Psoas muscle (tissue), 8 donors: Measurements from ENCODE around the gene VWC2. TPM values are rescaled to one million over a fixed set of nuclear protein-coding genes. Genes with fewer than 3 reads are reported as not detected.

Source experiments
- ATAC-seq, 4 donors: fragments of 200-7000 bp; cut with Tn5 transposase; one replicate each; pipeline ENCODE4 v1.9.1; 2020; ENCODE audit warnings: moderate library complexity in 3 of 4, mild to moderate bottlenecking in 2 of 4
- DNase-seq, 2 donors: peaks; one replicate each; pipeline ENCODE4 v3.0.0-alpha.2; 2020
- H3K27ac ChIP-seq: fragments of 200-600 bp; one replicate; pipeline ENCODE4 v1.8.0; 2022
- H3K27me3 ChIP-seq, 3 donors: fragments of 200-600 bp in 1 of 3; one replicate each; pipeline versions ENCODE4 v1.6.1 to v1.8.0; 2013 to 2022; ENCODE audit warnings: low read length in 2 of 3, mild to moderate bottlenecking in 2 of 3, moderate library complexity in 1 of 3; ENCODE audit not compliant: insufficient read depth in 3 of 3
- H3K36me3 ChIP-seq, 2 donors: fragments of 200-600 bp in 1 of 2; one replicate each; pipeline versions ENCODE4 v1.6.1 to v1.8.0; 2013 to 2022; ENCODE audit warnings: low read depth in 1 of 2, mild to moderate bottlenecking in 1 of 2, moderate library complexity in 1 of 2; ENCODE audit not compliant: insufficient read depth in 1 of 2
- H3K4me1 ChIP-seq: fragments of 200-600 bp; one replicate; pipeline ENCODE4 v1.8.0; 2022
- H3K4me3 ChIP-seq: fragments of 200-600 bp; one replicate; pipeline ENCODE4 v1.8.0; 2022; ENCODE audit warnings: mild to moderate bottlenecking
- H3K9me3 ChIP-seq: fragments of 200-600 bp; one replicate; pipeline ENCODE4 v1.8.0; 2022
- CTCF ChIP-seq: fragments of 200-600 bp; IDR thresholded peaks from one replicate; pipeline ENCODE4 v1.8.0; 2022; ENCODE audit warnings: antibody characterized with exemption
- WGBS, 3 donors: extraction: QIAGEN DNeasy Blood & Tissue Kit; methylation state at CpG; one replicate each; pipeline versions ENCODE4 v1.1.6 to v1.1.7; 2013; 5-methylcytosine and 5-hydroxymethylcytosine counted together
- intact Hi-C, 2 donors: fragments of 100-400 bp; cut with DNase I; formaldehyde crosslinking; loops; one replicate each; pipeline versions ENCODE4 v1.11.0 to v1.14.2; 2022
- polyA plus RNA-seq, 3 donors: library from polyadenylated mRNA; stranded (reverse); fragments of 200-250 nt; gene quantifications; one replicate each; pipeline ENCODE4 v1.2.3, GENCODE V29; 2013
- total RNA-seq, 4 donors: library from RNA; stranded (reverse); fragmentation: NEBNext Ultra II Directional in 2 of 4; extraction: Animal tissue kit (Norgen Biotek cat#: 25700) in 2 of 4; gene quantifications; one replicate each; pipeline versions ENCODE4 v1.2.1 to v1.2.4, GENCODE V29; 2021 to 2023
- donor health status: healthy with polysubstance abuse.
- donor health status: DM: no; HTN: no; CAD: no; lungs with moderate emphysema.
- donor health status: Bipolar disorder and iron deficiency.
- donor health status: healthy.
- donor health status: DM: yes; HTN: yes; CAD: no.
- donor health status: DM: no; HTN: no; CAD: no.
- donor health status: DM: no; HTN: no; CAD: no.
- donor health status: DM: yes; HTN: yes; CAD: no.

VWC2 gene
- total and polyA plus RNA-seq, 7 donors: under 0.01 to 0.01 TPM; not detected in 5

- no peak for TF ChIP-seq CTCF
- Histone ChIP-seq H3K27ac (no peak overlapping the region), H3K9me3 (no peaks in the 10 kb centered on the region), H3K27me3 (peaks cover 3 to 36% (median 14%) of the 10 kb centered on the region in 3 donors), H3K4me1 (peaks cover 10% of the 10 kb centered on the region), H3K36me3 (no peaks in the 10 kb centered on the region), H3K4me3 (no peak overlapping the region)
- 69 to 78% (median 73%) methylated on average over 3 of the region's 3 CpGs for WGBS, 3 donors
- DNase-seq: no peak
- intact Hi-C loops: no loop called here
- no peak for ATAC-seq
These were observed 5.4 kb downstream of the VWC2 start for GRCh38 chr7:49778731-49779270.

- WGBS, 3 donors: 79 to 86% (median 85%) methylated on average over 1 of the region's 1 CpG
- peaks cover 0 to 15% (median under 1%) of the 10 kb centered on the region in 3 donors for H3K27me3 ChIP-seq
- H3K27ac ChIP-seq: no peak overlapping the region
- no peak overlapping the region for H3K4me3 ChIP-seq
- intact Hi-C loops: no loop called here
- no peaks in the 10 kb centered on the region for H3K36me3 ChIP-seq
- no peaks in the 10 kb centered on the region for H3K4me1 ChIP-seq
- DNase-seq (no peak), ATAC-seq (no peak)
- H3K9me3 ChIP-seq: no peaks in the 10 kb centered on the region
- TF ChIP-seq CTCF: no peak
These were observed 7.5 kb downstream of the VWC2 start for GRCh38 chr7:49780953-49781352.

GRCh38 chr7:49781996-49782395 lies 8.6 kb downstream of the VWC2 start:
- ATAC-seq (no peak), DNase-seq (no peak)
- no peak for TF ChIP-seq CTCF
- 71 to 75% (median 75%) methylated on average over 1 of the region's 1 CpG for WGBS, 3 donors
- Histone ChIP-seq H3K27me3 (peaks cover 0 to 5% (median 0%) of the 10 kb centered on the region in 3 donors), H3K4me1 (no peaks in the 10 kb centered on the region), H3K9me3 (no peaks in the 10 kb centered on the region), H3K36me3 (no peaks in the 10 kb centered on the region), H3K27ac (no peak overlapping the region), H3K4me3 (no peak overlapping the region)
- intact Hi-C loops: no loop called here

- Histone ChIP-seq H3K27ac (no peak overlapping the region), H3K4me3 (no peak overlapping the region), H3K4me1 (no peaks in the 10 kb centered on the region), H3K36me3 (no peaks in the 10 kb centered on the region), H3K27me3 (no peaks in the 10 kb centered on the region), H3K9me3 (no peaks in the 10 kb centered on the region)
- DNase-seq (no peak), ATAC-seq (peak; percentile 56 to 96 (median 86))
- no peak for TF ChIP-seq CTCF
- intact Hi-C loops: no loop called here
- WGBS, 3 donors: 25 to 44% (median 29%) methylated on average over 7 of the region's 7 CpGs
These were observed 10.0 kb downstream of the VWC2 start for GRCh38 chr7:49783446-49783845.

GRCh38 chr7:49787980-49788379 lies 14.5 kb downstream of the VWC2 start:
- no peak for DNase-seq
- intact Hi-C loops: no loop called here
- no peak overlapping the region for H3K27ac ChIP-seq
- no peaks in the 10 kb centered on the region for H3K9me3 ChIP-seq
- no peaks in the 10 kb centered on the region for H3K27me3 ChIP-seq
- H3K4me3 ChIP-seq: no peak overlapping the region
- no peak for TF ChIP-seq CTCF
- no peaks in the 10 kb centered on the region for H3K36me3 ChIP-seq
- WGBS, 3 donors: 77 to 78% (median 78%) methylated on average over 5 of the region's 5 CpGs
- no peak for ATAC-seq
- H3K4me1 ChIP-seq: no peaks in the 10 kb centered on the region
